Transverse colon (tissue), 4 donors: ENCODE measurements around the gene SLC17A9. TPM values are rescaled to one million over a fixed set of nuclear protein-coding genes. Genes with fewer than 3 reads are reported as not detected.

ENCODE experiments used
- DNase-seq: peaks from one replicate; pipeline ENCODE4 v3.0.0-alpha.2; 2019
- H3K27ac ChIP-seq, 4 donors: fragments of 200-600 bp; sonication (generic); 2 replicates each; pipeline ENCODE4 v1.5.1; 2016 to 2018; ENCODE audit warnings: inconsistent platforms in 4 of 4
- H3K27me3 ChIP-seq: fragments of 200-600 bp; sonication (generic); 2 replicates; pipeline ENCODE4 v1.5.1; 2017; ENCODE audit warnings: inconsistent platforms
- H3K36me3 ChIP-seq, 4 donors: fragments of 200-600 bp; sonication (generic); 2 replicates each; pipeline ENCODE4 v1.5.1; 2017 to 2019; ENCODE audit warnings: inconsistent platforms in 4 of 4
- H3K4me1 ChIP-seq, 4 donors: fragments of 200-600 bp; sonication (generic); 2 replicates each; pipeline ENCODE4 v1.5.1; 2017 to 2020; ENCODE audit warnings: inconsistent platforms in 4 of 4
- H3K4me3 ChIP-seq, 4 donors: fragments of 200-600 bp; sonication (generic); 1 replicate in 1 of 4; 2 replicates in 3 of 4; pipeline versions ENCODE4 v1.5.1 to v1.6.1; 2017 to 2019; ENCODE audit warnings: inconsistent platforms in 4 of 4
- H3K9me3 ChIP-seq, 2 donors: fragments of 200-600 bp; sonication (generic); 2 replicates each; pipeline ENCODE4 v1.5.1; 2017 to 2019; ENCODE audit warnings: inconsistent platforms in 2 of 2
- EP300 ChIP-seq: sonication (generic); formaldehyde crosslinking; IDR thresholded peaks from one replicate; pipeline ENCODE4 v1.6.1; 2017; ENCODE audit warnings: antibody characterized with exemption, low read depth
- POLR2A ChIP-seq: fragments of 450-650 bp; IDR thresholded peaks from one replicate; pipeline ENCODE4 v1.6.1; 2016; ENCODE audit warnings: antibody characterized with exemption, mild to moderate bottlenecking, moderate library complexity
- POLR2AphosphoS5 ChIP-seq, 3 donors: sonication (generic); formaldehyde crosslinking; IDR thresholded peaks; one replicate each; pipeline ENCODE4 v1.6.1; 2016; ENCODE audit warnings: antibody characterized with exemption in 3 of 3
- WGBS, 2 donors: methylation state at CpG; one replicate each; pipeline ENCODE4 v1.1.5; 2018; ENCODE audit warnings: low coverage in 1 of 2; 5-methylcytosine and 5-hydroxymethylcytosine counted together
- in situ Hi-C, 4 donors: fragments of 200-750 bp; cut with MboI; loops; one replicate each; pipeline versions ENCODE4 v1.15.0 to v1.15.1; 2017; ENCODE audit warnings: low sequenced_read_pairs in 3 of 4, low pct_ligation_motif_present in 1 of 4, low pct_unique_long_range_greater_than_20kb in 1 of 4
- intact Hi-C: fragments of 100-400 bp; cut with DNase I; formaldehyde crosslinking; loops from one replicate; pipeline ENCODE4 v1.15.1; 2023; ENCODE audit warnings: low total_unique reads
- total RNA-seq, 4 donors: library from RNA; depleted of rRNA; stranded (reverse); fragments of >200 nt; gene quantifications; one replicate each; pipeline ENCODE4 v1.1.0, GENCODE V29; 2016
- TF ChIP-seq, protein P1 (sequence below), 5 experiments: fragments of 200-600 bp in 3 of 5; fragments of 450-650 bp in 2 of 5; sonication (generic) in 3 of 5; IDR thresholded peaks; 1 replicate in 2 of 5; 2 replicates in 3 of 5; pipeline ENCODE4 v1.5.1; 2016 to 2017; ENCODE audit warnings: antibody characterized with exemption in 5 of 5, inconsistent platforms in 3 of 5, mild to moderate bottlenecking in 2 of 5, moderate library complexity in 1 of 5

SLC17A9 gene
- total RNA-seq, 4 donors from 2014 or later = 2.8 to 32.9 (median 4.6) TPM

DNA sequence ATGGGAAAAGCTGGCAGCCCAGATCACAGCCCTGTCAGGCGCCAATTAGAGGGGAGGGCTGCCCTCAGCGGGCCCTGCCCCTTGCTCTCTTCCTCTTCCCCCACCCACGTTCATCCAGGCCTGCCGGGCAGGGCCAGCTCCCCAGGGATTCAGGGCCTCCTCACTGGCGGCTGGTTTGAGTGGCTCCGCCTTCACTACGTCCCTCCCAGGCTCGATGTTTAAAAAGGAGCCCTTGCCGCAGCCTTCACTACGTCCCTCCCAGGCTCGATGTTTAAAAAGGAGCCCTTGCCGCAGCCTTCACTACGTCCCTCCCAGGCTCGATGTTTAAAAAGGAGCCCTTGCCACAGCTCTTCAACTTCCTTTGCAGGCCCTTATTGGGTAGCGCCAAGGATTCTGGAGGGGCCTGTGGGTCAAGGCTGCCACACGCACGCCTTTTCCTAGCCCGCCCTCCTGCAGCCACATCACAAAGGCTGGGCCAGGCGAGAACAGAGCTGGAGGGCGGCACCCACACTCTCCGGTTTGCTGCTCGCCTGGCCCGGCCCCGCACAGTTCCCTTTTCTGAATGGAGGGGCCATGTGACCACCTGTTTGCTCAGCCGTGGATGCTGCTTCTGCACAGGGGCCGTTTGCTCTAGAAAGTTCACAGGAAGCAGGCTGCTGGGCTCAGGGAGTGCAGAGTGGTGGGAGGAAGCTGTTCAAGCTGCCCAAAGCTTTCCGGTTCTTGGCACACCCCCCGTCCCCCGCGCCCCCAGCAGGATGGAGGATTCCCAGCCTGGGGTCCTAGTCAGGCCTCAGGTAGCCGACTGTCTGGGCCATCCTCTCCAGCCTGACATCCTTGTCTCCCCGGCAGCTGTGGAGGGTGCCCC is 1.6 kb downstream of the SLC17A9 start:
- no peaks in the 10 kb centered on the region for H3K36me3 ChIP-seq
- peak overlapping the region; percentile 87 to 92 (median 90) for H3K27ac ChIP-seq
- in situ Hi-C loops (no loop called here), intact Hi-C loops (no loop called here)
- WGBS, 2 donors = 44% methylated on average over 32 of the region's 32 CpGs; no CpG with 5 or more reads in 1 of the 2 donors
- H3K27me3 ChIP-seq = no peaks in the 10 kb centered on the region
- H3K4me1 ChIP-seq = peaks cover 22 to 45% (median 42%) of the 10 kb centered on the region in 4 donors
- H3K4me3 ChIP-seq = peak overlapping the region in 3 of 4 donors; percentile 10 to 40 (median 28)
- peak; percentile 77 for DNase-seq
- TF ChIP-seq, protein P1, sequence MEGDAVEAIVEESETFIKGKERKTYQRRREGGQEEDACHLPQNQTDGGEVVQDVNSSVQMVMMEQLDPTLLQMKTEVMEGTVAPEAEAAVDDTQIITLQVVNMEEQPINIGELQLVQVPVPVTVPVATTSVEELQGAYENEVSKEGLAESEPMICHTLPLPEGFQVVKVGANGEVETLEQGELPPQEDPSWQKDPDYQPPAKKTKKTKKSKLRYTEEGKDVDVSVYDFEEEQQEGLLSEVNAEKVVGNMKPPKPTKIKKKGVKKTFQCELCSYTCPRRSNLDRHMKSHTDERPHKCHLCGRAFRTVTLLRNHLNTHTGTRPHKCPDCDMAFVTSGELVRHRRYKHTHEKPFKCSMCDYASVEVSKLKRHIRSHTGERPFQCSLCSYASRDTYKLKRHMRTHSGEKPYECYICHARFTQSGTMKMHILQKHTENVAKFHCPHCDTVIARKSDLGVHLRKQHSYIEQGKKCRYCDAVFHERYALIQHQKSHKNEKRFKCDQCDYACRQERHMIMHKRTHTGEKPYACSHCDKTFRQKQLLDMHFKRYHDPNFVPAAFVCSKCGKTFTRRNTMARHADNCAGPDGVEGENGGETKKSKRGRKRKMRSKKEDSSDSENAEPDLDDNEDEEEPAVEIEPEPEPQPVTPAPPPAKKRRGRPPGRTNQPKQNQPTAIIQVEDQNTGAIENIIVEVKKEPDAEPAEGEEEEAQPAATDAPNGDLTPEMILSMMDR (IDR thresholded peaks at IDR 0.05) = no peak
- TF ChIP-seq POLR2AphosphoS5 (IDR thresholded peaks at IDR 0.05) (peak; percentile 9 to 38 (median 22)), POLR2A (peak; percentile 37), EP300 (no peak)
- no peaks in the 10 kb centered on the region for H3K9me3 ChIP-seq

DNA sequence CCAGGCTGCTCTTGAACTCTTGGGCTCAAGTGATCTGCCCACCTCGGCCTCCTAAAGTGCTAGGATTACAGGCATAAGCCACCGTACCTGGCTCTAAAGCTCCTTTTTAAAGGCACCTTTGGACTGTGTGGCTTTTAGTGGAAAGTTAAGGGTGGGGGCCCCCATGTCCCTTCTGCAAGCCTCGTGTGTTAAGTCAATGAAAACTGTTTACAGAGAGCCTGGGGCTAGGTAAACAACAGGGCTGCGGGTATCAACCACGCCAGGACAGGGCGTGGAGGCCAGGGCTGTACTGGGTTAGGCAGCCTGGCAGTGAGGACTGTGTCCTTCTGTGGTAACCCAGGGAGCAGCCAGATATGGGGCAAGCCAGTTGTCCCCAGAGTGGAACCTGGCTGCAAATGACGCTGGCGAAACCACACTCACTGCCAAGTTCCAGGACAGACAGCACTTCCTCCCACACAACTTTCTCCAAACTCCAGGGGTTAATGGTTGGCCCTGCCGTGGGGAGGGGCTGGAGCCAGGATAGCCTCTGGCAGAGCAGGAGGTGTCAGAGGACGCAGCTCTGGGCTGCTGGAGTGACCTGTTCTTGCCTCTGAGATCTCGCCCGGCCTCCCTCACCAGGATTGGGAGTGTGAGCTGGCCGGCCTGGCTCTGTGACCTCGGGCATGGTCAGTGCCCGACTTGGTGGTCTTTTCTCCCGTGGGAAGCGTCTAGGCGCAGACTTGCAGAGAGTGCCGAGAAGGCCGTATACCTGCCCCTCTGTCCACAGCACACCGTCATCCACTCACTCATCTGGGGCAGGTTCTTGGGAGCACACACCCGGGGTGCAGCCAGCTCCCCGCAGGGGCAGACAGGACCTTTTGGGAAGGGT is 3.2 kb downstream of the SLC17A9 start:
- no peaks in the 10 kb centered on the region for H3K36me3 ChIP-seq
- peaks cover 22 to 45% (median 42%) of the 10 kb centered on the region in 4 donors for H3K4me1 ChIP-seq
- in situ Hi-C loops = no loop called here
- no peaks in the 10 kb centered on the region for H3K27me3 ChIP-seq
- H3K27ac ChIP-seq = peak overlapping the region in 3 of 4 donors; percentile 11 to 91 (median 87)
- no peaks in the 10 kb centered on the region for H3K9me3 ChIP-seq
- intact Hi-C loops = no loop called here
- peak; percentile 38 for DNase-seq
- WGBS, 2 donors = 48 to 68% methylated on average over 2 to 22 of the region's 23 CpGs
- no peak overlapping the region for H3K4me3 ChIP-seq
- TF ChIP-seq, protein P1 (IDR thresholded peaks at IDR 0.05) = no peak
- TF ChIP-seq POLR2AphosphoS5 (IDR thresholded peaks at IDR 0.05) = no peak
- TF ChIP-seq POLR2A = no peak
- TF ChIP-seq EP300 = no peak

DNA sequence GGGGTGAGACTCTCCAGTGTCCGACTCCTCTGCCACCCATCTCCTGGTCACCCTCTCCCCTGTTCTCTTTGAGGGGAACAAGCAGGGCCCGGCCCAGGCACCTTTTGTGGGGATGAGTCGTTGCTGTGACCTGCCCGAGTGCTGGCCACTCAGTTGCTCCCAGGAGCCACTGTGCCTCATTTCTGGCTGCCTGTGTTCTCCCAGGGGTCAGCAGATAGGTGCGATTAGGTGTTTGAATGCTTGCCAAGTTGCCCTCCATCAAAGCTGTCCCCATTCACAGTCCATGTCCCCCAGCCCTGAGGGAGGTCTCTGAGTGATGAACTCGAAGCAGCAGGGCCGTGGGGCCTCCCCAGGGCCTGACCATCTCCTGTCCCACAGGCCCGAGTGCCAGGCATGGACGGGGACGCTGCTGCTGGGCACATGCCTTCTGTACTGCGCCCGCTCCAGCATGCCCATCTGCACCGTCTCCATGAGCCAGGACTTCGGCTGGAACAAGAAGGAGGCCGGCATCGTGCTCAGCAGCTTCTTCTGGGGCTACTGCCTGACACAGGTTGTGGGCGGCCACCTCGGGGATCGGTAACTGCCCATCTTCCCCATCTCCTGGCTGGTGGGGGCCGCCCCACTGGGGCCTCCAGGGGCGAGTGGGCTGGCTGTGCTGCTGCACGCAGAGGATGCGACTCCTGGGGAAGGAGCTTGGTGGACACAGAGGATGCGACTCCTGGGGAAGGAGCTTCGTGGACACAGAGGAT is 4.1 kb downstream of the SLC17A9 start:
- WGBS, 2 donors = 94% methylated on average over 21 of the region's 25 CpGs; no CpG with 5 or more reads in 1 of the 2 donors
- no peaks in the 10 kb centered on the region for H3K36me3 ChIP-seq
- TF ChIP-seq, protein P1 (IDR thresholded peaks at IDR 0.05) = no peak
- TF ChIP-seq POLR2A = no peak
- no peak for TF ChIP-seq POLR2AphosphoS5 (IDR thresholded peaks at IDR 0.05)
- TF ChIP-seq EP300 = no peak
- no peaks in the 10 kb centered on the region for H3K9me3 ChIP-seq
- no peak overlapping the region for H3K4me3 ChIP-seq
- in situ Hi-C loops = no loop called here
- no peaks in the 10 kb centered on the region for H3K27me3 ChIP-seq
- intact Hi-C loops = no loop called here
- H3K4me1 ChIP-seq = peaks cover 22 to 45% (median 42%) of the 10 kb centered on the region in 4 donors
- no peak overlapping the region for H3K27ac ChIP-seq
- DNase-seq = no peak
